GM12873 (cell line): ENCODE data around the gene SUDS3.
A peak's percentile ranks its signal among the peaks of the same experiment; 100 is the strongest.

Source experiments
- CTCF ChIP-seq: IDR thresholded peaks from 2 replicates; pipeline ENCODE4 v1.5.1; 2012; ENCODE audit warnings: low read depth, mild to moderate bottlenecking, moderate library complexity, low read length, control low read depth; ENCODE audit not compliant: insufficient read depth; ENCODE audit errors: missing control alignments

The SUDS3 gene

GRCh38 chr12:118425364-118425763, 49.0 kb downstream of the SUDS3 start:
- TF ChIP-seq CTCF: no peak

DNA sequence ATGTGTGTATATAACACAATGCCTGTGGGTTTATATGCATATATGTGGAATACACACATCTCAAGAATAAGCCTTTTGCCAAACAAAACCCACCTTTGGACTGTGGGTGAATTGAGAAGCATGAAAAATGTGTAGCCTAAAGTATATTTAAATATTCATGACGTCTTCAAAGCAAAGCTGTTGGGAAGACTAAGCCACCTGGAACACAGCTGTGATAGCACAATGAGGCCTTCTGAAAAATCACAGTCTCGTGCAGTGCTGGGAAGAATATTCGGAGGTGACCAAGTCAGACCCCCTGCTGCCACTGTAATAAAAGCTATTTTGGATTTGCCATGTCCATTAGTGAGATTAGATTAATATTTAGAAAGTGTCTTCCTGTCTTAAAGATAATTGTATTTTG, 51.5 kb downstream of the SUDS3 start:
- no peak for TF ChIP-seq CTCF

DNA sequence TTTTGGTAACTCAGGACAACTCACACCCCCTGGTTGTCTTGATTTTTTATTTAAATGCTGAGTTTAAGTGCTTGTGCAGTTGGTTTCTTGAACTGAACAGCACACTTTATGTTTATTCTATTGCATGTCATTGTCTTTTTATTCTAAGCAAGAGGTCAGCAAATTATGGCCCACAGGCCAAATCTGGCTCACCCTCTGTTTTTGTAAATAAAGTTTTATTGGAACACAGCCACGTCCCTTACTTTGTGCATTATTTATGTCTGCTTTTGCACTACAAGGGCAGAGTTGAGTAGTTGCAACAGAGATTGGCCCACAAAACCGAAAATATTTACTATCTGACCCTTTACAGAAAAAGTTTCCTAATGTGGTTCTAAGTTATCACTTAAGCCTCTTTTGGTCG, 52.3 kb downstream of the SUDS3 start:
- no peak for TF ChIP-seq CTCF

DNA sequence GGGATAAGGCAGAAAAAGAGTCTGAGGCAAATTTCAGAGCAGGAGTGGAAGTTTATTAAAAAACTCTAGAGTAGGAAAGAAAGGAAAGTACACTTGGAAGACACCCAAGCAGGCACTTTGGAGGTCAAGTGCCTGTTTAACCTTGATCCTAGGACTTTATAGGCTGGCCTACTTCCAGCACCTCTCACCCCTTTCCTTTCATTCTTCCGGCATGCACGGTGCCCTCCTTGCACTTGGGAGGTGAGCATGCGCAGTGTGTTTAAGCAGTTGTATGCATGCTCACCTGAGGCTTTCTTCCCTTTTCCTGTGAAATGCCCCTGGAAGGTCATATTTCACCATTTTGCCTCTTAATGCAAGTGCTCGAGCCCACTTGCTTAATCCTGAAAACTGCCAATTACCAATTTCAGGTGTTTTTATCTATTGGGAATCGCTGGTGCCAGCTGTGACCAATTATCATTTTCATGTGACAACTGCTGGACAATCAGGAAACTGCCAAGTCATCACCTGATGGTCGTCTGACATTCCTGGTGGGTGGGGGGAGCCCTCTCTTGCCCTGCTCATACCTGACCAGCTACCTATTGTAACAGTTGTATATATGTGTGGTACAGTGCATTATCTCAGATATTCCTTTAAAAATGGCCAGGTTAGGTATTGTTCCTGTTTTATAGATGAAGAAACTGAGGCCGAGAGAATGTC, 53.5 kb downstream of the SUDS3 start:
- TF ChIP-seq CTCF: no peak

- TF ChIP-seq CTCF: no peak
Measured at GRCh38 chr12:118430516-118430915, 54.2 kb downstream of the SUDS3 start.

DNA sequence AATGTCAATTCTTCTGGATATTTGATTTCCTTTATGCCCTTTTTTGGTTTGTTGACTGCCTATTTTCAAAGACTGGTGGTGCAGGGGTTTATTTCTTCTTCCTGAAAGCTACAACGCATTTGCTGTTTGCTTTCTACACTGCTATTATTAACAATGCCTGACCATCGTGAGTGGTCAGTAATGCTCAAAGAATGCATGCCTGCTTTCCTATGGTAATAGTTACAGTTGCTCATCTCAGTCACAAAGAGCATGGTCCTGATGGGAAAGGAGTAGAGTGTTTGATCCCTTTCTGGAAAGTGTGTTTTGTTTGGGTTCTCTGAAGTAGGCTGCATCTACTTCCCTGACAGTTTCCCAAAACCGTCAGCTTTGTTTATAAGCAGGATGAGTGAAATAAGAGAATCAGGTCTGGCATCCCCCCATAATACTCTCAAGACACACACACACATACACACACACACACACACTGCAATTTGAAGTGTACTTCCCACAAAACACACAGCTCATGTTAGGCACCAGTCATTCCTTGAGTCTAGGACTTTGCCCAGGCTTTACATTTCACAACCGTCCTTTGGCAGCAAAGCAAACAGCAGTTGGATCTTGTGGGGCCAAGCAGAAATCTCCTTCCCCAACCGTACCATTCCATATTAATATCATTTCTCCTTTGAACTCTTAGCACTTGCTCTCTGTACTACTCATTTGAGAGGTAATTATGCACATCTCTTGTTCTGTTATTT, 56.6 kb downstream of the SUDS3 start:
- TF ChIP-seq CTCF: no peak

GRCh38 chr12:118436002-118436730, 59.8 kb downstream of the SUDS3 start:
- peak; percentile 59 for TF ChIP-seq CTCF
